ENCODE results near the gene PERCC1. TPM values are rescaled to one million over a fixed set of nuclear protein-coding genes. Genes with fewer than 3 reads are reported as not detected.

The PERCC1 gene
- total RNA-seq, 4 donors from 2014 or later: not detected

DNA sequence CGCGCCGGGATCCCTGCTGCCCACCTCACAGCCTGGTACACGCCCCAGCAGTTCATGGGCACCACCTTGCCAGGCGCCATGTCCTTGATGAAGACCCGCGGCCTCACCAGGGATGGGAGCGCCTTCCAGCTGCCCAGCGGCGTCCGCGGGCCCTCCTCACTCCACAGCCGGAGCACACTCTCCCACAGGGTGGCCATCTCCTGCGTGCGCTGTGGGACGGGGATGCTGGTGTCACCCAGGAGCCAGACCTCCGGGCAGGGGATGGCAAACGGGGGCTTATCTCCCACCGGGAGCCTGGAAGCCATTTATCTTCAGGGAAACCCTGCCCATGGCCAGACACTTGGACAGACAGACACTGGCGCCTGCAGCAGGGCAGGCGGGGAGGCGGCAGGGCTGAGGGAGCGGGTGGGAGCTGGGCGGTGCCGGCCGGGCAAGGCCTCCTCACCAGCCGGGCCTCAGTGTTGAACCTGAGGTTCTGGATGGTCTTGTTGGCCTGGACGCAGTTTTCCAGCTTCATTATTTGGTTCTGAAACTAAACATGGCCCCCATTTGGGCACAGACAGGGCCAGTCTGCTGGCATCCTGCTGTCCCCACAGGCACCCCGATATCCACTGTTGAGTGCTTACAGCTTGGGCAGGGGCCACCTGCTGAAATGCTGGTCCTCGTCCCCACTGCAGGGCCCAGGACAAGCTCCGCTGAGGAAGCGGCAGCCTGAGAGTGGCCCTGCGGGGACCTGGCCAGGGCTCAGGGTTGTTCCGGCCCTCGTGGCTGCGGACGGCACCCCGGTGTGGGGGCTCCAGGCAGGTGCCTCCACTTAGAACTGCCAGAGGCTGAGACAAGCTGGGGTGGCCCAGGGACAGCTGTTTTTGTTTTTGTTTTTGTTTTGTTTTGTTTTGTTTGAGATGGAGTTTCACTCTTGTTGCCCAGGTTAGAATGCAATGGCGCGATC, 4.0 kb downstream of the PERCC1 start:
- Histone ChIP-seq H3K27me3 (peaks cover 0 to 37% (median 0%) of the 10 kb centered on the region in 4 donors), H3K9me3 (no peaks in the 10 kb centered on the region), H3K27ac (no peak overlapping the region), H3K36me3 (no peaks in the 10 kb centered on the region), H3K4me1 (no peaks in the 10 kb centered on the region), H3K4me3 (no peak overlapping the region)
- no peak for DNase-seq
- no peak for TF ChIP-seq POLR2A (IDR thresholded peaks at IDR 0.05)
- TF ChIP-seq CTCF (IDR thresholded peaks at IDR 0.05): no peak
- 95 to 96% methylated on average over 7 to 16 of the region's 40 CpGs for WGBS, 2 donors
- intact Hi-C loops (cut with DNase I): no loop called here

DNA sequence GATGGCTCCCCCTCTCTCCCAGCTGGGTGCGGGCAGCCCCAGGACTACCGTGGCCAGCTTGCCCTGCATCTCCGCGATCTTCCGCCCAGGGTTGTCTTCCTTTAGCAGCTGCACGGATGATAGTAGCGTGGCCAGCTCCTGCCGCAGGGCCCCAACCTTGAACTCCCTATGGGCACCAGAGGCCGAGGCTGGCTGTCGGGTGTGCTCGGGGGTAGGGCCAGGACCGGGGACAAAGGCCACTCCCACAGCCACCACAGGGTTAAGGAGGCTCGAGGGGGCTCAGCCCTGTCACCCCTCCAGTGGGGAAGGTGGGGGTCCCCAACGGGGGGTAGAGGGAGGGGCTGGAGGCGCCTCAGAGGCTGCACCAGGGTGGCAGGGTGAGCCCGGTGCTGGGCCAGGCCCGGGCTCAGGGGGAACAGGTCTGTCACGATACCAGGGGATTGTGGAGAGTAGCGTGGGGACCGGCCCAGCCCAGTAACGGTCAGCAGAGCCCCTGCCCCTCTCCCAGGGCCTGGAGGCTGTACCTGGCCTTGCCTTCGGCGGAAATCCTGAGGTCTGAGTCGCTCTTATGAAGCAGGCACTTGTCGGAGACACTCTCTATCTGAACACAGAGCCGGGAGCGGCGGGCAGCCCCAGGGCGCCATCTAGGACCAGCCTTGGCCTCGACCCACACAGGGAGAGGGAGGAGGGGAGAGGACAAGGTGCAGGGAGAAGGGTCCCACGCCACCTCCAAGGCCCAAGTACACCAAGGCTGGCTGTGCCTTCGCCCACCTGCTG, 5.2 kb downstream of the PERCC1 start:
- no peak overlapping the region for H3K27ac ChIP-seq
- intact Hi-C loops (cut with DNase I): no loop called here
- H3K27me3 ChIP-seq: peaks cover 0 to 28% (median 0%) of the 10 kb centered on the region in 4 donors
- 82 to 92% methylated on average over 5 to 10 of the region's 32 CpGs for WGBS, 2 donors
- TF ChIP-seq POLR2A (IDR thresholded peaks at IDR 0.05) (no peak), CTCF (IDR thresholded peaks at IDR 0.05) (no peak)
- no peaks in the 10 kb centered on the region for H3K9me3 ChIP-seq
- H3K36me3 ChIP-seq: no peaks in the 10 kb centered on the region
- H3K4me1 ChIP-seq: no peaks in the 10 kb centered on the region
- DNase-seq: no peak
- no peak overlapping the region for H3K4me3 ChIP-seq

GRCh38 chr16:1436731-1437355, 6.0 kb downstream of the PERCC1 start:
- WGBS, 2 donors: 82 to 85% methylated on average over 11 to 39 of the region's 47 CpGs
- TF ChIP-seq CTCF (IDR thresholded peaks at IDR 0.05) (no peak), POLR2A (IDR thresholded peaks at IDR 0.05) (no peak)
- intact Hi-C loops (cut with DNase I): no loop called here
- DNase-seq: no peak
- H3K27me3 ChIP-seq: peaks cover 0 to 21% (median 0%) of the 10 kb centered on the region in 4 donors
- no peak overlapping the region for H3K27ac ChIP-seq
- no peaks in the 10 kb centered on the region for H3K4me1 ChIP-seq
- H3K9me3 ChIP-seq: no peaks in the 10 kb centered on the region
- no peak overlapping the region for H3K4me3 ChIP-seq
- no peaks in the 10 kb centered on the region for H3K36me3 ChIP-seq

GRCh38 chr16:1437606-1438005, 6.7 kb downstream of the PERCC1 start:
- WGBS, 2 donors: 80% methylated on average over 4 of the region's 22 CpGs; no CpG with 5 or more reads in 1 of the 2 donors
- intact Hi-C loops (cut with DNase I): no loop called here
- TF ChIP-seq CTCF (IDR thresholded peaks at IDR 0.05) (no peak), POLR2A (IDR thresholded peaks at IDR 0.05) (no peak)

More at GRCh38 chr16:1437606-1438005, 6.7 kb downstream of the PERCC1 start:
- Histone ChIP-seq H3K36me3 (no peaks in the 10 kb centered on the region), H3K9me3 (no peaks in the 10 kb centered on the region), H3K4me1 (no peaks in the 10 kb centered on the region), H3K4me3 (no peak overlapping the region), H3K27me3 (peaks cover 0 to 14% (median 0%) of the 10 kb centered on the region in 4 donors), H3K27ac (no peak overlapping the region)
- DNase-seq: no peak
